ENCODE data around the gene TRIM15. TPM values are rescaled to one million over a fixed set of nuclear protein-coding genes. Genes with fewer than 3 reads are reported as not detected.

TRIM15 gene
- total and polyA plus RNA-seq, 2 of the 4 experiments (the other 2 are of a cell fraction): not detected

- TF ChIP-seq CTCF (conservative IDR thresholded peaks at IDR 0.05; ENCODE audit: low read depth, low read length) (no peak), ELK1 (IDR thresholded peaks at IDR 0.05; ENCODE audit: borderline replicate concordance, low read depth, low read length) (no peak), NFE2L2 (IDR thresholded peaks at IDR 0.05; ENCODE audit: low read depth, low read length) (no peak)
Observed at GRCh38 chr6:30213667-30213956, 50.3 kb downstream of the TRIM15 start (continued).
